HepG2 (cell line): ENCODE measurements around the gene ASB16. TPM values are rescaled to one million over a fixed set of nuclear protein-coding genes. Genes with fewer than 3 reads are reported as not detected.

ENCODE experiments used
- ELF4 ChIP-seq: sonication (generic); formaldehyde crosslinking; IDR thresholded peaks from 2 replicates; pipeline ENCODE4 v1.5.0; 2020; ENCODE audit warnings: missing genetic modification reagents, mild to moderate bottlenecking, moderate library complexity, borderline replicate concordance
- ETV5 ChIP-seq: IDR thresholded peaks from 2 replicates; pipeline ENCODE4 v1.6.1; 2018; ENCODE audit warnings: missing biosample characterization, missing genetic modification reagents, inconsistent platforms, borderline replicate concordance
- FOSL1 ChIP-seq: sonication (generic); formaldehyde crosslinking; IDR thresholded peaks from 2 replicates; pipeline ENCODE4 v1.9.0; 2021; ENCODE audit warnings: missing genetic modification reagents, borderline replicate concordance
- HES4 ChIP-seq: sonication (generic); formaldehyde crosslinking; IDR thresholded peaks from 2 replicates; pipeline ENCODE4 v1.9.0; 2021; ENCODE audit warnings: mild to moderate bottlenecking, missing genetic modification reagents, borderline replicate concordance
- LBX2 ChIP-seq: sonication (generic); formaldehyde crosslinking; IDR thresholded peaks from 2 replicates; pipeline ENCODE4 v1.5.0; 2020; ENCODE audit warnings: missing genetic modification reagents, mild to moderate bottlenecking, borderline replicate concordance
- MTA1 ChIP-seq: sonication (generic); formaldehyde crosslinking; IDR thresholded peaks from 2 replicates; pipeline ENCODE4 v1.4.0; 2020; ENCODE audit warnings: missing genetic modification reagents, mild to moderate bottlenecking, borderline replicate concordance
- NONO ChIP-seq, 2 experiments: fragments of 450-650 bp in 1 of 2; sonication (generic) in 1 of 2; formaldehyde crosslinking in 1 of 2; IDR thresholded peaks in 1 of 2; conservative IDR thresholded peaks in 1 of 2; 2 replicates each; pipeline versions ENCODE4 v1.6.1 to v1.8.0; 2017 to 2022; ENCODE audit warnings: mild to moderate bottlenecking in 1 of 2, missing genetic modification reagents in 1 of 2, moderate library complexity in 1 of 2
- SALL2 ChIP-seq: sonication (generic); formaldehyde crosslinking; IDR thresholded peaks from 2 replicates; pipeline ENCODE4 v1.8.1; 2023; ENCODE audit warnings: mild to moderate bottlenecking, missing genetic modification reagents, inconsistent platforms
- SOX5 ChIP-seq: IDR thresholded peaks from 2 replicates; pipeline ENCODE4 v1.6.1; 2016; ENCODE audit warnings: borderline replicate concordance
- USF2 ChIP-seq, 2 experiments: sonication (generic) in 1 of 2; formaldehyde crosslinking in 1 of 2; IDR thresholded peaks; 2 replicates each; pipeline versions ENCODE4 v1.5.1 to v1.6.1; 2011 to 2020; ENCODE audit warnings: borderline replicate concordance in 1 of 2, low read depth in 1 of 2, low read length in 1 of 2, mild to moderate bottlenecking in 1 of 2, missing genetic modification reagents in 1 of 2, moderate library complexity in 1 of 2
- ZBTB8A ChIP-seq: sonication (generic); formaldehyde crosslinking; IDR thresholded peaks from 2 replicates; pipeline ENCODE4 v1.4.0; 2020; ENCODE audit warnings: mild to moderate bottlenecking, low read depth, missing genetic modification reagents, borderline replicate concordance
- ZFP90 ChIP-seq: sonication (generic); formaldehyde crosslinking; IDR thresholded peaks from 2 replicates; pipeline ENCODE4 v1.8.0; 2022; ENCODE audit warnings: missing genetic modification reagents, mild to moderate bottlenecking, inconsistent platforms, borderline replicate concordance
- ZNF180 ChIP-seq: sonication (generic); formaldehyde crosslinking; IDR thresholded peaks from 2 replicates; pipeline ENCODE4 v1.4.0; 2020; ENCODE audit warnings: low read depth, missing genetic modification reagents, borderline replicate concordance
- ZNF20 ChIP-seq: sonication (generic); formaldehyde crosslinking; IDR thresholded peaks from 2 replicates; pipeline ENCODE4 v1.4.0; 2020; ENCODE audit warnings: mild to moderate bottlenecking, moderate library complexity, missing genetic modification reagents
- ZNF562 ChIP-seq: sonication (generic); formaldehyde crosslinking; IDR thresholded peaks from 2 replicates; pipeline ENCODE4 v1.8.0; 2022; ENCODE audit warnings: missing genetic modification reagents, borderline replicate concordance
- ZNF563 ChIP-seq: sonication (generic); formaldehyde crosslinking; IDR thresholded peaks from 2 replicates; pipeline ENCODE4 v1.8.0; 2022; ENCODE audit warnings: mild to moderate bottlenecking, moderate library complexity, missing genetic modification reagents
- ZNF570 ChIP-seq: sonication (generic); formaldehyde crosslinking; IDR thresholded peaks from 2 replicates; pipeline ENCODE4 v1.4.0; 2020; ENCODE audit warnings: mild to moderate bottlenecking, missing genetic modification reagents, borderline replicate concordance
- ZNF589 ChIP-seq: sonication (generic); formaldehyde crosslinking; conservative IDR thresholded peaks from 2 replicates; pipeline ENCODE4 v1.8.0; 2022; ENCODE audit warnings: mild to moderate bottlenecking, moderate library complexity, missing genetic modification reagents
- ZNF737 ChIP-seq: sonication (generic); formaldehyde crosslinking; IDR thresholded peaks from 2 replicates; pipeline ENCODE4 v1.5.0; 2020; ENCODE audit warnings: missing genetic modification reagents, mild to moderate bottlenecking, borderline replicate concordance
- ZNF766 ChIP-seq: sonication (generic); formaldehyde crosslinking; IDR thresholded peaks from 2 replicates; pipeline ENCODE4 v1.5.0; 2020; ENCODE audit warnings: missing genetic modification reagents, borderline replicate concordance
- ZNF850 ChIP-seq: sonication (generic); formaldehyde crosslinking; conservative IDR thresholded peaks from 2 replicates; pipeline ENCODE4 v1.9.0; 2021; ENCODE audit warnings: mild to moderate bottlenecking, missing genetic modification reagents
- polyA plus RNA-seq, 8 experiments: library from polyadenylated mRNA; depleted of rRNA in 3 of 8; stranded (reverse) in 7 of 8; unstranded in 1 of 8; fragments of >200 nt; fragmentation: Illumina TruSeq in 4 of 8; extraction: Trizol in 4 of 8; gene quantifications; 2 replicates each; pipeline versions ENCODE4 v1.2.1 to v1.2.3, GENCODE V29; 2011 to 2016; ENCODE audit warnings: low read depth in 4 of 8, missing spikeins in 1 of 8, mixed read lengths in 1 of 8; ENCODE audit not compliant: insufficient read depth in 1 of 8
- total RNA-seq, 5 experiments: library from RNA; depleted of rRNA; stranded (reverse); fragments of >200 nt; fragmentation: Illumina TruSeq; extraction: Trizol; gene quantifications; 2 replicates each; pipeline ENCODE4 v1.2.3, GENCODE V29; 2016; ENCODE audit warnings: low read depth in 1 of 5
- TF ChIP-seq, protein P1 (sequence below): sonication (generic); formaldehyde crosslinking; IDR thresholded peaks from 2 replicates; pipeline ENCODE4 v1.4.0; 2020; ENCODE audit warnings: missing genetic modification reagents, borderline replicate concordance
- TF ChIP-seq, protein P2 (sequence below): IDR thresholded peaks from 2 replicates; pipeline ENCODE4 v1.6.1; 2016; ENCODE audit warnings: low read depth, control low read depth

ASB16 gene
- total and polyA plus RNA-seq, 2 of the 13 experiments (the other 11 are each of a cell fraction or from before 2014, with no cell fraction given), result 0.07 TPM; not detected in 1

GRCh38 chr17:44218344-44219107 lies 48.0 kb downstream of the ASB16 start (continued):
- TF ChIP-seq SOX5, result peak; percentile 45; the same call in 1 of the 2 replicates
- TF ChIP-seq NONO (IDR thresholded peaks at IDR 0.05), result no peak
- TF ChIP-seq NONO (CRISPR knock-in tag; conservative IDR thresholded peaks at IDR 0.05), result peak; percentile 35; the same call in 1 of the 2 replicates
- no peak for TF ChIP-seq LBX2
- TF ChIP-seq ZNF850, result no peak; the same call in 1 of the 2 replicates
- no peak; the same call in 1 of the 2 replicates for TF ChIP-seq ETV5 (CRISPR knock-in tag)
- TF ChIP-seq ELF4, result no peak
- no peak for TF ChIP-seq ZNF766 (CRISPR knock-in tag)
- no peak for TF ChIP-seq FOSL1 (CRISPR knock-in tag)
- TF ChIP-seq USF2 (IDR thresholded peaks at IDR 0.05; ENCODE audit: low read depth, low read length), result no peak
- TF ChIP-seq USF2 (CRISPR knock-in tag; IDR thresholded peaks at IDR 0.05; ENCODE audit: borderline replicate concordance), result no peak
- no peak for TF ChIP-seq ZNF570 (CRISPR knock-in tag)
- TF ChIP-seq ZNF589 (CRISPR knock-in tag), result no peak
- no peak for TF ChIP-seq ZNF20 (CRISPR knock-in tag)
- TF ChIP-seq ZNF562 (CRISPR knock-in tag), result no peak
- peak; percentile 69; the same call in 1 of the 2 replicates for TF ChIP-seq MTA1
- no peak for TF ChIP-seq HES4 (CRISPR knock-in tag)
- TF ChIP-seq, protein P1, sequence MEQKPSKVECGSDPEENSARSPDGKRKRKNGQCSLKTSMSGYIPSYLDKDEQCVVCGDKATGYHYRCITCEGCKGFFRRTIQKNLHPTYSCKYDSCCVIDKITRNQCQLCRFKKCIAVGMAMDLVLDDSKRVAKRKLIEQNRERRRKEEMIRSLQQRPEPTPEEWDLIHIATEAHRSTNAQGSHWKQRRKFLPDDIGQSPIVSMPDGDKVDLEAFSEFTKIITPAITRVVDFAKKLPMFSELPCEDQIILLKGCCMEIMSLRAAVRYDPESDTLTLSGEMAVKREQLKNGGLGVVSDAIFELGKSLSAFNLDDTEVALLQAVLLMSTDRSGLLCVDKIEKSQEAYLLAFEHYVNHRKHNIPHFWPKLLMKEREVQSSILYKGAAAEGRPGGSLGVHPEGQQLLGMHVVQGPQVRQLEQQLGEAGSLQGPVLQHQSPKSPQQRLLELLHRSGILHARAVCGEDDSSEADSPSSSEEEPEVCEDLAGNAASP (CRISPR knock-in tag), result no peak; the same call in 1 of the 2 replicates
- TF ChIP-seq ZBTB8A (CRISPR knock-in tag), result no peak
- TF ChIP-seq ZNF180, result no peak
- TF ChIP-seq ZNF563 (CRISPR knock-in tag), result no peak
- TF ChIP-seq ZFP90 (CRISPR knock-in tag), result no peak
- no peak for TF ChIP-seq ZNF737 (CRISPR knock-in tag)
- TF ChIP-seq, protein P2, sequence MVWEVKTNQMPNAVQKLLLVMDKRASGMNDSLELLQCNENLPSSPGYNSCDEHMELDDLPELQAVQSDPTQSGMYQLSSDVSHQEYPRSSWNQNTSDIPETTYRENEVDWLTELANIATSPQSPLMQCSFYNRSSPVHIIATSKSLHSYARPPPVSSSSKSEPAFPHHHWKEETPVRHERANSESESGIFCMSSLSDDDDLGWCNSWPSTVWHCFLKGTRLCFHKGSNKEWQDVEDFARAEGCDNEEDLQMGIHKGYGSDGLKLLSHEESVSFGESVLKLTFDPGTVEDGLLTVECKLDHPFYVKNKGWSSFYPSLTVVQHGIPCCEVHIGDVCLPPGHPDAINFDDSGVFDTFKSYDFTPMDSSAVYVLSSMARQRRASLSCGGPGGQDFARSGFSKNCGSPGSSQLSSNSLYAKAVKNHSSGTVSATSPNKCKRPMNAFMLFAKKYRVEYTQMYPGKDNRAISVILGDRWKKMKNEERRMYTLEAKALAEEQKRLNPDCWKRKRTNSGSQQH (CRISPR knock-in tag), result no peak
- TF ChIP-seq SALL2, result no peak; the same call in 1 of the 2 replicates
